Measurements from ENCODE around the gene BST1.

Gene BST1

DNA sequence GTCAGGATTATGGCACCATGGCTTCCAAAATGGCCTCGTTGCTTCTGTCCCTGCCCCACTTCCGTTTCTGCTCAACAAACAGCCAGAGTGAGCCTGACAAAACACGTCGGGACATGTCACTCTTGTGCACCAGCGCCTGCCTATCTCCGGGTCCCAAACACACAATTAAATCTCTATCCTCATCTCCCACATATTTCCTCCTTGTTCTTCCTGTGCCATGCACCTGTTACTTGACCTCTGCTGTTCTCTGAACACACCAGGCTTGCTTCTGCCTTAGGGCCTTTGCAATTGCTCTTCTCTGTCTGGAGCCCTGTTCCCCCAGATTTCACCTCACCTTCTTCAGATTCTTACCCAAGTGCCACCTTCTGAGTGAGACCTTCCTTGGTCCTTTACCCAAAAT is 62.5 kb downstream of the BST1 start:
- no peaks in the 10 kb centered on the region for H3K27me3 Mint-ChIP-seq (ENCODE audit: low read depth)
- H3K4me3 Mint-ChIP-seq = no peak overlapping the region
- H3K4me1 Mint-ChIP-seq = no peaks in the 10 kb centered on the region
- no peaks in the 10 kb centered on the region for H3K36me3 Mint-ChIP-seq (ENCODE audit: low read depth)
- no peaks in the 10 kb centered on the region for H3K9me3 Mint-ChIP-seq
- no peak overlapping the region for H3K27ac Mint-ChIP-seq
- TF ChIP-seq CTCF (IDR thresholded peaks at IDR 0.05; ENCODE audit: unreplicated experiment in 3 of 3) = no peak

DNA sequence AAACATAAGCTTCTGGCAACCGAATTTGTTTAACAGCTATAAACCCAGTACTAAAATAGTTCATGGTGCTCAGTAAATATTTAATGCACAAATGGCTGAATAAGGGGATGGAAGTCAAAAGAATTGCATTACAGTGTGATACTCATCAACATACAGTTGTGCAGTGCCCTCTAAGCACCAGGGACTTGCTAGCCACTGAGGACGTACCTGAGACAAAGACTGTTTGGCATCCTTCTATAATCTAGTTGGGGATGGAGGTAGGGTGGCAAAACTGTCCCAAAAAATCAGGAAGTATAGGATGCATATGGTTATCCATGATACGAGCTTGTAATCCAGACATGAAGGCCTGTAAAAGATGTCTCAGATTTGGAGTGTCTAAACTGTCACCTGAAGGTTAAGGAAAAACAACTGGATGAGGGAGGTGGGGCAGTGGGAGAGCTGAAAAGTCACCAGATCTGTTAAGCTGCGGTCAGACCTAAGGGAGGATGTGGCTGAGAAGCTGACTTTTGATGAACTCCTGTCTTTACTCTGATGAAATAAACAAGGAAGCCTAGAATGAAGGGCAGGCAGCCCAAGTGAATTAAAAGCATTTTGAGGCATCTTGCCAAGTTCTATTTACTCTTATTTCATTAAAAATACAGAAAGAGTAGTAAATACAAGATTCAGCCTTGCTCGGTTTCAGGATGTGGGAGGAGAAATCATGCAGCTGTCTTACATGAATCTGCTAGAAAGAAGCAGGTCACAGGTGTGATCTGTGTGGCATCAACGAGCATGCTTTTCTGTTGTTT is 63.2 kb downstream of the BST1 start:
- Mint-ChIP-seq H3K4me1 (no peaks in the 10 kb centered on the region), H3K27ac (peak overlapping the region in 1 of 3 experiments; percentile 35), H3K9me3 (no peaks in the 10 kb centered on the region), H3K27me3 (ENCODE audit: low read depth) (no peaks in the 10 kb centered on the region), H3K36me3 (ENCODE audit: low read depth) (no peaks in the 10 kb centered on the region), H3K4me3 (no peak overlapping the region)
- TF ChIP-seq CTCF (IDR thresholded peaks at IDR 0.05; ENCODE audit: unreplicated experiment in 3 of 3) = no peak

DNA sequence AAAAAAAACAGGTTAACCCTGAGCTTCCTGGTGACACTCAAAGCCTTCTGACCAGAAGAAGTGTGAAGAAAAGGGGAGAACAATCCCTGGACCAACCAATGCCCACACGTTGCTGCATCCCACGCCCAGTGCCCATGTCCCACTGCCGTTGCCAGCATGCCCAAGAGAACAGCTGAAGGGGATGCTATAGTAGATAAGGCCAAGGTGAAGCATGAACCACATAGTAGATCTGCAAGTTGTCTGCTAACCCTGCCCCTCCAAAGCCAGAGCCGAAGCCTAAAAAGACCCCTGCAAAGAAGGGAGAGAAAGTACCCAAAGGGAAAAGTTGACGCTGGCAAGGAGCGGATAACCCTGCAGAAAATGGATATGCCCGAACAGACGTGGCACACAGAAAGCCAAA is 64.0 kb downstream of the BST1 start:
- TF ChIP-seq CTCF (IDR thresholded peaks at IDR 0.05; ENCODE audit: unreplicated experiment in 3 of 3) = no peak
- H3K27me3 Mint-ChIP-seq (ENCODE audit: low read depth) = no peaks in the 10 kb centered on the region
- H3K9me3 Mint-ChIP-seq = no peaks in the 10 kb centered on the region

DNA sequence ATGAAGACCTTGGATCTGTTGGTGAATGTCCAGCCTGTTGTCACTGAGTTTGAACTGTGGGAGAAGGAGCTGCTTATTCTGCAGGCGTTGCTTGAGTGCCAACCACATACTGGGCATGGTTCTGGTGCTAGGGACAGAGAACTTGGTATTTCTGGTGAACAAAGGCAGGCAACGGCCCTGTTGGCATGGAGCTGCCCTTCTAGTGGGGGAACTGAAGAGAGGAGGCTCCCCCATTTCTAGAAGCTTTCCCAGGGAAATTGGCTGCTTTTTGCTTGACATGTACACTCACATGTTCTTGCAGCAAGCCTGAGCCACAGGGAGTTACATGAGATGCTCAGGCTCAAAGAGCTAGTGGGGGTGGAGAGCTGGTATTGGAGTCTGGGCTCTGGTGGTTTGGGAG is 66.3 kb downstream of the BST1 start:
- Mint-ChIP-seq H3K27me3 (ENCODE audit: low read depth) (peaks cover 20% of the 10 kb centered on the region), H3K36me3 (ENCODE audit: low read depth) (no peaks in the 10 kb centered on the region), H3K27ac (no peak overlapping the region), H3K9me3 (no peaks in the 10 kb centered on the region), H3K4me1 (no peaks in the 10 kb centered on the region), H3K4me3 (no peak overlapping the region)
- TF ChIP-seq CTCF (IDR thresholded peaks at IDR 0.05; ENCODE audit: unreplicated experiment in 3 of 3) = no peak

More for the DNA sequence above, 64.0 kb downstream of the BST1 start:
- no peak overlapping the region for H3K4me3 Mint-ChIP-seq
- no peaks in the 10 kb centered on the region for H3K4me1 Mint-ChIP-seq
- H3K27ac Mint-ChIP-seq = no peak overlapping the region
- H3K36me3 Mint-ChIP-seq (ENCODE audit: low read depth) = no peaks in the 10 kb centered on the region

DNA sequence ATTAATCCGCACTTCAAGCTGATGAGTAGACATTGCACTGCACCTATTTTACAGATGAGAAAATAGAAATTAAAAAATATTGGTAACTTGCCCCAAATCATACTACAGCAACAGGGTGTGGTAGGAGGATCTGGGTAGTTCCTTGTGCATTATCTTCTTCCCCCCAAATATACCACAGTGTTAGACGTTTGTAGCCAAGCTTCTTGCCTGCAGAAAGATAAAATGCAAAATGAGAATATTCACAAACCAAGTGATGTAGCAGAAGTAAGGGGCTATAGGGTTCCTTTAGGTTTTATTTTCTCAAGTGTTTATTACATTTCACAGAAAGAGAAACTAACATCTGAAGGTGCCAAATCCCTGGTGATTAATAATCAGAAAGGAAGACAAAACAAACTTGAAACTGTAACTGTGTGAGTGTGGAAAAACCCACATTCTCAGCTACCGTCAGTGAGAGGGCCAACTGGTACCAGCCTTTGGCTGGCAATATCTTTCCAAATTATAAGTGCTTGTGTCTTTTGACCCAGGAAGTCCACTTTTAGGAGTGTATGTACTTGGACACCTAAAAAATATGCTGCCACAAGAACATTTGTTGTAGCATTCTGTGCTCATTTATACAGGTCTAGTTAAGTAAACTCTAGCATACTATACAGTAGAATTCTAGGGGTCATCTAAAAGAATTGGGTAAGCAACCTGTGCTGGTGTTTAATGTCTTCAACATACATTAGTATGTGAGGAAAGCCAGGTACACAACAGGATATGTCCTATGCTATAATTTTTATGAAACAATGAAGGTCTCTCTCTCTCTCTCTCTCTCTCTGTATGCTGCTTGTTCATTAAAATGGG is 68.6 kb downstream of the BST1 start:
- peaks cover 39% of the 10 kb centered on the region for H3K27me3 Mint-ChIP-seq (ENCODE audit: low read depth)
- H3K4me3 Mint-ChIP-seq = no peak overlapping the region
- H3K4me1 Mint-ChIP-seq = no peaks in the 10 kb centered on the region
- peaks cover 3% of the 10 kb centered on the region for H3K9me3 Mint-ChIP-seq
- no peaks in the 10 kb centered on the region for H3K36me3 Mint-ChIP-seq (ENCODE audit: low read depth)
- no peak overlapping the region for H3K27ac Mint-ChIP-seq
- no peak for TF ChIP-seq CTCF (IDR thresholded peaks at IDR 0.05; ENCODE audit: unreplicated experiment in 3 of 3)
